Mesenteric fat pad (tissue), 1 donor: ENCODE results near the gene ARL5A. TPM values are rescaled to one million over a fixed set of nuclear protein-coding genes. Genes with fewer than 3 reads are reported as not detected.
"Not testable (repeated sequence)": the region's sequence is repeated elsewhere in the genome, so short reads cannot be mapped to it uniquely, and the experiment has no call there.

Experiments
- DNase-seq: peaks from one replicate; pipeline ENCODE4 v3.0.0-alpha.2; 2020; ENCODE audit warnings: low spot score
- total RNA-seq: library from RNA; stranded (reverse); fragmentation: NEBNext Ultra II Directional; extraction: Animal tissue kit (Norgen Biotek cat#: 25700); gene quantifications from one replicate; pipeline ENCODE4 v1.2.1, GENCODE V29; 2021
- donor health status: DM: yes; HTN: yes; CAD: no.

Gene ARL5A
- total RNA-seq, 1 donor from 2014 or later, result 50.6 TPM

GRCh38 chr2:151796774-151797173 is 31.4 kb downstream of the ARL5A start:
- no peak for DNase-seq

- no peak for DNase-seq
These were observed 32.5 kb downstream of the ARL5A start for GRCh38 chr2:151795646-151796240.

- DNase-seq, result not testable (repeated sequence)
These were observed 33.8 kb downstream of the ARL5A start for GRCh38 chr2:151794422-151794821.

GRCh38 chr2:151793123-151793522 is 35.1 kb downstream of the ARL5A start:
- DNase-seq, result no peak

GRCh38 chr2:151792589-151792988 is 35.6 kb downstream of the ARL5A start:
- no peak for DNase-seq

GRCh38 chr2:151791545-151791944 is 36.7 kb downstream of the ARL5A start:
- no peak for DNase-seq

- DNase-seq, result no peak
These were observed 37.5 kb downstream of the ARL5A start for GRCh38 chr2:151790689-151791088.

- DNase-seq, result no peak
These were observed 39.0 kb downstream of the ARL5A start for GRCh38 chr2:151789055-151789834.

GRCh38 chr2:151786483-151786882 is 41.7 kb downstream of the ARL5A start:
- no peak for DNase-seq

- no peak for DNase-seq
These were observed 42.1 kb downstream of the ARL5A start for GRCh38 chr2:151786077-151786476.

GRCh38 chr2:151783133-151783520 is 45.1 kb downstream of the ARL5A start:
- DNase-seq, result no peak

- no peak for DNase-seq
These were observed 45.7 kb downstream of the ARL5A start for GRCh38 chr2:151782378-151783132.

- DNase-seq, result no peak
These were observed 46.6 kb downstream of the ARL5A start for GRCh38 chr2:151781642-151782041.

- no peak for DNase-seq
These were observed 47.3 kb downstream of the ARL5A start for GRCh38 chr2:151780938-151781337.

GRCh38 chr2:151777935-151778334 is 50.3 kb downstream of the ARL5A start:
- DNase-seq, result no peak

GRCh38 chr2:151777487-151777886 is 50.7 kb downstream of the ARL5A start:
- no peak for DNase-seq

- DNase-seq, result no peak
These were observed 51.9 kb downstream of the ARL5A start for GRCh38 chr2:151776367-151776766.

- DNase-seq, result no peak
These were observed 53.0 kb downstream of the ARL5A start for GRCh38 chr2:151775057-151775740.

GRCh38 chr2:151774506-151774905 is 53.7 kb downstream of the ARL5A start:
- DNase-seq, result no peak

GRCh38 chr2:151771599-151772358 is 56.4 kb downstream of the ARL5A start:
- DNase-seq, result no peak

GRCh38 chr2:151770995-151771394 is 57.2 kb downstream of the ARL5A start:
- DNase-seq, result no peak
